Occipital lobe (tissue), 3 donors: ENCODE results near the gene CADM4. TPM values are rescaled to one million over a fixed set of nuclear protein-coding genes. Genes with fewer than 3 reads are reported as not detected.
A peak's percentile ranks its signal among the peaks of the same experiment; 100 is the strongest.
"Not testable (repeated sequence)": the region's sequence is repeated elsewhere in the genome, so short reads cannot be mapped to it uniquely, and the experiment has no call there.

Experiments
- DNase-seq: peaks from one replicate; lab custom pipeline; 2025; lab: John Stamatoyannopoulos, UW
- small RNA-seq: library from RNA; depleted of rRNA; stranded (forward); fragments of <200 nt; gene quantifications from one replicate; pipeline ENCODE3, GENCODE V24; 2014
- total RNA-seq: library from RNA; depleted of rRNA; stranded (reverse); fragments of >200 nt; gene quantifications from one replicate; pipeline ENCODE4 v1.2.3, GENCODE V29; 2014

CADM4 gene
- total RNA-seq, 1 donor from 2014 or later: 98.4 TPM

DNA sequence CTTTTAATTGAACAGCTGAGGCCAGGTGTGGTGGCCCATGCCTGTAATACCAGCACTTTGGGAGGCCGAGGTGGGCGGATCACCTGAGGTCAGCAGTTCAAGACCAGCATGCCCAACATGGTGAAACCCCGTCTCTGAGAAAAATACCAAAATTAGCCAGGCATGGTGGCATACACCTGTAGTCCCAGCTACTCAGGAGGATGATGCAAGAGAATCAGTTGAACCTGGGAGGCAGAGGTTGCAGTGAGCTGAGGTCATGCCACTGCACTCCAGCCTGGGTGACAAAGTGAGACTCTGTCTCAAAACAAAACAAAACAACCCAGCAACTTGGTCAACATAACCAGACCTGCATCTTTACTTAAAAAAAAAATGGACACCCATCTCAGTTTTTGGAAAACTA lies 52.6 kb downstream of the CADM4 start:
- DNase-seq: not testable (repeated sequence)

DNA sequence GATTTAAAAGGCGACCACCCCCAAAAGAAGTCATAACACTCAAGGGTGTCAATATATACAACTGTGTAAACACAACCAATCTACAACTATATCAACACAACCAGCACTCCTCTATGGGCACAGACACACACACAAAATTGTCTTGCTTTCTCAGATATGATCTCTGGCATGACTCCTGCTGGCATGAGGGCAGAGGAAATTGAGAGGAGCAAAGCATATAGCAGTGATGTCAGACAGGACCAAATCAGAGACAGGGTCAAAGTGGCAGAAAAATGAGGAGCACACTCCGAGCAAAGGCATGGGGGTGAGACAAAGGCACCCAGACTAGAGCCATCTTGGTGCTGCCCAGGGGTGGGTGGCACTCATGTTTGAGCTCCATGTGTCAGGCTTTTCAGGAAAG lies 53.3 kb downstream of the CADM4 start:
- DNase-seq: no peak

DNA sequence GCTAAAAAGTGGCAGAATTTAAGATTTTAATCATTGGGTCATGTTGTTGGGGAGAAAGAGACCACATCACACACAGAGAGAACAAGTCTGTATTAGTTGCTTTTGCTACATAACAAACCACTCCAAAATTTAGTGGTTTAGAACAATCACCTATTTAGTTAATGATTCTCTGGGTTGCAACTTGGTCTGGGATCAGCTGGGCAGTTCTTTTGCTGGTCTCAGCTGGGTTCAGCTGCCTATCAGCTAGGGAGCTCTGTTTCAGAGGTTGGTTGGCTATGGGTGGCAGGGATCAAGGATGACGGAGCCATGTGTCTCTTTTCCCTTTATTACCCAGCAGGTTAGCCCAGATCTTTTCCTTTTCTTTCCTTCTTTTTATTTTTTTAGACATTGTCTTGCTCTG lies 55.2 kb downstream of the CADM4 start:
- no peak for DNase-seq

DNA sequence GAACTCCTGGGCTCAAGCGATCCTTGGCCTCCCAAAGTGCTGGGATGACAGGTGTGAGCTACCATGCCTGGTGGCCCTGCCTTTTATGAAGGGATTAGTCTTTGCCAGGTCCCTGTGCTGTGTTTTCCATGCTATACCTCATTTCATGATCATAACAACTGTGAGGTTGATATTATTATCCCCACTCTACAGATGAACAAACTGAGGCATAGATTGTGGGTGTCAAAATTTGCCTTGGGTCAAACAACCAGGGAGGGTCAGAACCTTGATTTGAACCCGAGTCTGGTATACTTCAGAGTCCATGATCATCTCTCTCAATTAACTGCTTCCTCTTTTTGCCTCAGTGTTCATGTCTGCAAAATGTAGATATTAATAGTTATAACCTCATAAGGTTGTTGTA lies 57.2 kb downstream of the CADM4 start:
- DNase-seq: no peak

DNA sequence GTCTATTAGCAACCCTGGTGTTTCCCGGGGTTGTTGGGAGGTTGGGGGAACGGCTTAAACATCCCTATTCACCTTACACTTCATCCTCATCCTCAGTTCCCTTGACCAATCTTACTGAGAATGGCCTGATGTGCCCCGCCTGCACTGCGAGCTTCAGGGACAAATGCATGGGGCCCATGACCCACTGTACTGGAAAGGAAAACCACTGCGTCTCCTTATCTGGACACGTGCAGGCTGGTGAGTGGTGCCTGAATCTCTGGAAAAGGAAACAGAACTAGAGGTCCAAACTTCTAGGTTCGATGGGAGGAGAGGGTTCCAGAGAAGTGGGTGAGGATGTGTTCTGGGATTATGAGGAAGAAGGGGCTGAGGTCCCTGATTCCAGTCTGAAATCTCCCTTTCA lies 58.2 kb downstream of the CADM4 start:
- DNase-seq: no peak

DNA sequence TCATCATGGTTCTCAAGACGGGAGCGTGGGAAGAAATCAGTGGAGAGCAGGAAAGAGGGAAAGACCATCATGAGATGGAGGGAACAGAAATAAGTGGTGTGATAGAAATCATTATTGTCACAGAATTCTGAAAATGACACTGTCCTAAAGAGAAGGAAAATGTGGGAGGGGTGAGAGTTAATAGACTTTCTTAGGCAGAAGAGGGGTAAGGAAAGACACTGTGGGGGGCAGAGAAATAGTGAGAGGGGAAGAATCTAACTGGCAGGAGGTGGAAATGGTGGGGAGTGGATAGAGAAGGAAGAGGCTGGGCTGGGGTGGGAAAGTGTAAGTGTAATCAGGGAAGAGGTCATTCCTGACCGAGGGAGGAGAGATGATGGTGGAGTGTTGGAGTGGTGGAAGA lies 60.9 kb downstream of the CADM4 start:
- no peak for DNase-seq

DNA sequence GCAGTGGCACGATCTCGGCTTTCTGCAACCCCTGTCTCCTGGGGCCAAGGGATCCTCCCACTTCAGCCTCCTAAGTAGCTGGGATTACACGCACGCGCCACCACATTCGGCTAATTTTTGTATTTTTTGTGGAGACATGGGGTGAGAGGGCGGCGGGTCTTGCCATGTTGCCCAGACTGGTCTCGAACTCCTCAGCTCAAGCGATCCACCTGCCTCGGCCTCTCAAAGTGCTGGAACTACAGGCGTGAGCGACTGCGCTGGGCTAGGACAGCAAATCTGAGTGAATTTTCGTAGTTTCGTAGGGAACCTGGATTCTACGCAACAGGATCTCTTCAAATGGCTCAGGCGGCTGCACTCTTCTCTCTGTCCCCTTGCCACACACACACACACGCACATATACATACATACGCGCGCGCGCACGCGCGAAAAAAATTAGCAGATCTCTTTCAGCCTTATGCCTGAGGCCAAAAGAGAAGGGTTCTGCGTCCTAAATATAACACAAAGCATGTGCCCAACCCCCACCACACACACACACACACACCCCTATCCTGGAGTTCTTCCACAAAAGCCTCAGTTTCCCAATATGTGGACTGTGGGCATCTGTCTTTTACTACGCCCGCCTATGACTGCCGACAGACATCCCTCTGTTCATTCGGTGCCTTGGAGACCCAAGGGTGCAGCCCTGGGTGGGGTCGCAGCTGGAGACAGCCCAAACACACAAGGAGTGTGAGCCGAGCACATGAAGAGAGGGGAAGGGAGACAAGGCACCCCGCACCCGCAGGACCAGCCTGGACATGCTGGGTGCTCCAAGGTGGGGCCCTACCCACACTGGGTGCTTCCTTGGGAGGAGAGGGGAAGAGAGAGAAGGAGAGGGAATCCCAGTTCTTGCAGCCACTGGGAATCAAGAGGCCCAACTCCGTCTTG lies 63.4 kb downstream of the CADM4 start:
- no peak for DNase-seq

DNA sequence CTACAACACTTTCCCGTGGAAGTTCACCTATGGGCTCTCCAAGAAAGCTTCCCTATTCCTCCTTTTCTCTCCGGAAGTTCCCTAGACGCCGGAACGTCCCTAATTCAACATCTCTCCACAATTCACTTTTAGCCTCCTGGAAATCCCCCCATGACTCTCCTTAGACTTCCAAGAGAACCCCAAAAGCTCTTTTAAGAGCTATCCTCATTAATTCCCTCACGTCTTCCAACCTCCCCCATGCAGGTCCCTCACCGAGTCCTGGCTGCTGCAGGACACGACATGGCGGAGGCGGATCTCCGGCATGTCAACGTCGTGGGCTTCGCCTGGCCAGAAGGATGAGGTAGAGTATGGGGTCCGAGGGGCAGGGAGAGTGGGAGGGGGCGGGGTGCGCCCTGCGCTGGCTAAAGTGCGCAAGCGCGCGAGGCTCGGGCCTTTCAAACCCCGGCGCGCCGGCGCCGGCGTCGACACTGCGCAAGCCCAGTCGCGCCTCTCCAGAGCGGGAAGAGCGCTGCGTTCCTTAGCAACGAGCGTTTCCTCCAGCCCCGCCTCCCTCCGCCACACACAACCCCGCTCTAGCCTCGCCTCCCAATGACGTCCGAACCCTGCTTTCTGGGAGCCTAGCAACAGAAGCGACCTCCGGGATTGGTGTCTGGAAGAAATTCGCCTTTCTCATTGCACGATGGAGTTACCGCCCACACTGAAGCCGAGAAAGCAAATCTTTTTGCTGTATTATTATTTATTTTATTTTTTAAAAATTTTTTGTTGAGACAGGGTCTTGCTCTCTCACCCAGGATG lies 64.3 kb downstream of the CADM4 start, which contains the start of the genes PINLYP and XRCC1:
Gene PINLYP (plus strand): TSS at position 646 of the 795 bp plus-strand sequence. CDS start 1,391 bp downstream, outside the sequence.
Gene XRCC1 (minus strand): TSS at position 372 of the 795 bp plus-strand sequence. CDS start 69 bp downstream, at position 303.
- DNase-seq: peak; percentile 96

DNA sequence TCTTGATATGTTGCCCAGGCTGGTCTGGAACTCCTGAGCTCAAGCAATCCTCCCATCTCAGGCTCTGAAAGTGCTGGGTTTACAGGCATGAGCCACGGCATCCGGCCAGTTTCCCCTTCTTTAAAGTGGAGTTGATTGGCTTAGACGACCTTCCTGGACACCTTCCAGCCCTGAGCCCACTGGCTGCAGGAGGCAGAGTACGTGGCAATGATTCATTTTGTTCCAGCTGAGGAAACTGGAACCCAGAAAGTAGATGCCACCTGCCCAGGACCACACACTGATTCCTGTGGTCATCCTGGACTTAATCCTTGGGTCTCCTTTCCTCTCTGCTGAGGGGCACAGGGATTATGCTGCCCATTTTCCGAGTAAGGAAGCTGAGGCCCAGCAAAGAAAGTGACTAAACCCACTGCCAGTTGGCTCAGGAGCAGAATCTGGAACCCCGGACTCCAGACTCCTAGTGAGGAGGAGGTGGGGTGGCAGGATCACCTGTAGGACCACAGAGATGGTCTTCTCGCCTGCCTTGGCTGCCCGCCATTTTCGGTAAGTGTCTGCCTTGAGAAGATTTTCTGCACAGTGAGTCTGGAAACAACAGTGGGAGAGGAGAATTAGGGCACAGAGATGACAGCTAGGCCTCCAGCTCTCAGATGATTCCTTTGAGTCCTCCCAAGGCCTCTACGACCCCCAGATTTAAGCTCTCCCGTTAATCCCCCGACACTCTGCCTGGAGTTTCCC lies 65.1 kb downstream of the CADM4 start:
- DNase-seq: no peak

Small RNAs within 50 kb of the gene (small RNA-seq; reads per million reads assigned to genes)
- not detected for gene RN7SL368P

Other genes with a start within 250 kb of the CADM4 start
- not detected for gene TEX101, start 225.0 kb downstream of the CADM4 start, total RNA-seq
- not detected for gene LYPD3, start 174.2 kb downstream of the CADM4 start, total RNA-seq
- gene PHLDB3, start 135.1 kb downstream of the CADM4 start, total RNA-seq: 2.8 TPM
- gene ETHE1, start 112.6 kb downstream of the CADM4 start, total RNA-seq: 16.8 TPM
- gene ZNF575, start 106.7 kb downstream of the CADM4 start, total RNA-seq: 0.62 TPM
- 12.8 TPM for gene XRCC1, start 64.3 kb downstream of the CADM4 start, total RNA-seq
- gene PINLYP, start 64.0 kb downstream of the CADM4 start, total RNA-seq: 13.3 TPM
- gene IRGQ, start 43.7 kb downstream of the CADM4 start, total RNA-seq: 105 TPM
- 5.1 TPM for gene ZNF576, start 43.3 kb downstream of the CADM4 start, total RNA-seq
- gene SRRM5, start 27.8 kb downstream of the CADM4 start, total RNA-seq: not detected
- gene ZNF428, start 20.2 kb downstream of the CADM4 start, total RNA-seq: 111 TPM
- gene PLAUR, start 30.3 kb upstream of the CADM4 start, total RNA-seq: 5.8 TPM
- gene IRGC, start 76.2 kb upstream of the CADM4 start, total RNA-seq: not detected
- 6.4 TPM for gene SMG9, start 115.1 kb upstream of the CADM4 start, total RNA-seq
- 0.16 TPM for gene KCNN4, start 141.1 kb upstream of the CADM4 start, total RNA-seq
- 1.6 TPM for gene LYPD5, start 162.6 kb upstream of the CADM4 start, total RNA-seq
- 44.8 TPM for gene ZNF283, start 187.5 kb upstream of the CADM4 start, total RNA-seq
- gene ZNF404, start 244.1 kb upstream of the CADM4 start, total RNA-seq: 3.6 TPM